Spinal cord (tissue), 10 donors: ENCODE data around the gene DNM2. TPM values are rescaled to one million over a fixed set of nuclear protein-coding genes. Genes with fewer than 3 reads are reported as not detected.

ENCODE experiments used
- DNase-seq, 6 donors: peaks; one replicate each; pipeline versions ENCODE4 v3.0.0 to v3.0.0-alpha.2; 2013 to 2015; ENCODE audit warnings: low spot score in 6 of 6, low read depth in 4 of 6
- H3K27ac ChIP-seq: one replicate; pipeline ENCODE4 v1.5.1; 2013; ENCODE audit warnings: low read depth, low read length, control low read depth
- H3K27me3 ChIP-seq: one replicate; pipeline ENCODE4 v1.6.1; 2013; ENCODE audit warnings: low read length; ENCODE audit not compliant: control insufficient read depth, insufficient read depth
- H3K36me3 ChIP-seq: one replicate; pipeline ENCODE4 v1.6.1; 2013; ENCODE audit warnings: low read length; ENCODE audit not compliant: control insufficient read depth, insufficient read depth
- H3K4me1 ChIP-seq: one replicate; pipeline ENCODE4 v1.6.1; 2013; ENCODE audit warnings: low read length; ENCODE audit not compliant: control insufficient read depth, insufficient read depth
- H3K4me3 ChIP-seq: one replicate; pipeline ENCODE4 v1.5.1; 2013; ENCODE audit warnings: low read depth, low read length, control low read depth
- H3K9me3 ChIP-seq: one replicate; pipeline ENCODE4 v1.6.1; 2013; ENCODE audit warnings: low read length; ENCODE audit not compliant: control insufficient read depth, insufficient read depth
- WGBS: methylation state at CpG from one replicate; pipeline ENCODE4 v1.1.5; 2013; ENCODE audit warnings: missing lambda C conversion rate; ENCODE audit not compliant: insufficient coverage; 5-methylcytosine and 5-hydroxymethylcytosine counted together
- polyA plus RNA-seq, 2 donors: library from polyadenylated mRNA; unstranded; fragments of 120-200 nt; gene quantifications; one replicate each; pipeline ENCODE4 v1.2.1, GENCODE V29; 2013; ENCODE audit not compliant: insufficient read length in 2 of 2
- total RNA-seq, 2 donors: library from RNA; depleted of rRNA in 1 of 2; stranded (reverse); fragments of 120-200 nt in 1 of 2; fragments of >200 nt in 1 of 2; gene quantifications; one replicate each; pipeline versions ENCODE4 v1.2.3 to v1.2.4, GENCODE V29; 2013 to 2014
- donor health status: healthy.

The DNM2 gene
- total and polyA plus RNA-seq, 4 donors: 59.2 to 111 (median 85.0) TPM

DNA sequence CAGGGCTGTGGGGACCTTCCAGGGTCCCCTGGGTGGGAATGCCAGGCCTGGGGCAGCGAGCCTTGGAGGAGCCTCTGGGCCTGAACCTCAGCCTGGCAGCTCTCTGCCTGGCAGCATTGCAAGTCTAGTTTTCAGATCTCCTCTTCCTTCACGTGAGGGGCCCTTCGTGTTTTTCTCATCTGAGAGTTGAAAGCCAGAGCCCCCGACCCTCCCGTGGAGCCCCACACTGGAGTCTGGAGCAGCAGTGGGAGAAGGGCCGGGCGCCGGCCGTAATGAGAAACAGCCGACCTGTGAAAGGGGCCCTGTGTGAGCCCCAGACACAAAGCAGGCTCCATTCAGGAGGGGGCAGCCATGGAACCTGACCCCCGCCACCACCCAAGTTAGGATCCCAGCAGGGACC is 98.8 kb downstream of the DNM2 start:
- DNase-seq: no peak
- Histone ChIP-seq H3K9me3 (no peaks in the 10 kb centered on the region), H3K36me3 (peaks cover 96% of the 10 kb centered on the region), H3K27me3 (no peaks in the 10 kb centered on the region), H3K27ac (peak overlapping the region; percentile 82), H3K4me1 (peaks cover 11% of the 10 kb centered on the region), H3K4me3 (peak overlapping the region; percentile 48)
- 79% methylated on average over 11 of the region's 11 CpGs for WGBS

GRCh38 chr19:10817291-10818038 is 99.6 kb downstream of the DNM2 start:
- H3K36me3 ChIP-seq: peaks cover 96% of the 10 kb centered on the region
- H3K9me3 ChIP-seq: no peaks in the 10 kb centered on the region
- H3K27me3 ChIP-seq: no peaks in the 10 kb centered on the region
- peak in 1 of 6 donors; percentile 67 for DNase-seq
- H3K4me3 ChIP-seq: peak overlapping the region; percentile 48
- peak overlapping the region; percentile 82 for H3K27ac ChIP-seq
- 81% methylated on average over 42 of the region's 42 CpGs for WGBS
- H3K4me1 ChIP-seq: peaks cover 11% of the 10 kb centered on the region

- H3K4me3 ChIP-seq: no peak overlapping the region
- peaks cover 11% of the 10 kb centered on the region for H3K4me1 ChIP-seq
- H3K27me3 ChIP-seq: no peaks in the 10 kb centered on the region
- peak overlapping the region; percentile 81 for H3K27ac ChIP-seq
- H3K36me3 ChIP-seq: peaks cover 95% of the 10 kb centered on the region
- H3K9me3 ChIP-seq: no peaks in the 10 kb centered on the region
- WGBS: 93% methylated on average over 17 of the region's 19 CpGs
- DNase-seq: no peak
These were observed 100.6 kb downstream of the DNM2 start for GRCh38 chr19:10818301-10819123.

DNA sequence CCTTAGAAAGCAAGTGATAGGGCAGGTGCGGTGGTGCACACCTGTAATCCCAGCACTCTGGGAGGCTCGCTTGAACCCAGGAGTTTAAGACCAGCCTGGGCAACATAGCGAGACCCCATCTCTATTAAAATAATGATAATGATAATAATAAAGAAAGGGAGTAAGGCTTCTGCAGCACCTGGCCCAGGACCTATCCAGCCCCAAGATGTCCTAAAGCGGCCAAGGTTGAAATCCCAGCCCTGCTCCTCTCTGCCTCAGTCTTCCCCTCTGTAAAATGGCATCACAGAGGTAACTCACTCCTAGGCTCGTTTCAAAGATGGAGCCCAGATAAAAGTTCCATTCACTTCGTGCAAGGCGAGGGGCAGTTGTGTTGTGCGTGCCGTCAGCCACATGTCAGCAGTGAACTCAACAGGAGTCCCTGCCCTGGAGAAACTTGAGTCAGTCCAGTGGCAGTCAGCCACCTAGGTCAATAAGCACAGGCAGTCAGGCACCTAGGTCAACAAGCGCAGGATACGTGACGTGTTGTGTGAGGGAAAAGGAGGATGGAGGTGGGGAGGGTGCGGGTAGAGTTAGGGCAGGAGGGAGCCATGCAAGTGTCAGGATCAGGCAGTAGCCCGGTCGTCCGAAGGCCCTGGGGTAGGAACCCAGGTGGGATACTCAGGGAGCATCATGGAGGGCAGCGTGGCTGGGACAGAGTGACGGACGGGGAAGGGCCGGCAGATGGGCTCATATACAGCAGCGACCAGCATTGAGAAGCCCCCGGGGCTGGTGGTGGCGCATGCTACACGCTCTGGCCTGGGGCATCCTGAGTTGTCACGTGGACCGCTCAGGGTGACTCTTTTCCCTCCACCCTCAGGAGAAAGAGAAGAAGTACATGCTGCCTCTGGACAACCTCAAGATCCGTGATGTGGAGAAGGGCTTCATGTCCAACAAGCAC is 101.5 kb downstream of the DNM2 start:
- Histone ChIP-seq H3K27me3 (no peaks in the 10 kb centered on the region), H3K9me3 (no peaks in the 10 kb centered on the region), H3K27ac (no peak overlapping the region), H3K4me3 (no peak overlapping the region), H3K36me3 (peaks cover 95% of the 10 kb centered on the region), H3K4me1 (peaks cover 11% of the 10 kb centered on the region)
- WGBS: 95% methylated on average over 24 of the region's 27 CpGs
- no peak for DNase-seq

DNA sequence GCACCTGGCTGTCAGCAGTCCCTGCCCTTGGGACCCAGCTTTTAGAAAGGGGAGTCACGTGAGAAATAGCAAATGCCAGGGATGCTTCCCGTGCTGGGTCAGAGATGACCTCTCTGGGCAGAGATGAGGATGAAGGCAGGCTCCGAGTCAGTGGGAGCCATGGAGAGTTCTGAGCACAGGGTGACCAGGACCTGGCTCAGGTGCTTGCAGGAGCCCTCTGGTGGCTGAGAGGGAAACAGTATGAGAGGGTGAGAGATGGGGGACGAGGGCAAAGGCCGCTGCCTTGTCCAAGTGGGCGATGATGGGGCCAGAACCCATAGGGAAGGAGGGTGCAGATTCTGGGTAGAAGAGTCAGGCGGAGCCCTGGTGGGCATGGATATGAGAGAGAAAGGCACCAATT is 102.3 kb downstream of the DNM2 start:
- H3K9me3 ChIP-seq: no peaks in the 10 kb centered on the region
- no peaks in the 10 kb centered on the region for H3K27me3 ChIP-seq
- H3K36me3 ChIP-seq: peaks cover 98% of the 10 kb centered on the region
- H3K4me3 ChIP-seq: no peak overlapping the region
- peaks cover 11% of the 10 kb centered on the region for H3K4me1 ChIP-seq
- no peak overlapping the region for H3K27ac ChIP-seq
- no peak for DNase-seq
- 93% methylated on average over 7 of the region's 7 CpGs for WGBS

GRCh38 chr19:10823690-10824089 is 105.8 kb downstream of the DNM2 start:
- Histone ChIP-seq H3K27ac (no peak overlapping the region), H3K27me3 (no peaks in the 10 kb centered on the region), H3K4me1 (no peaks in the 10 kb centered on the region), H3K36me3 (peaks cover 91% of the 10 kb centered on the region), H3K4me3 (no peak overlapping the region), H3K9me3 (no peaks in the 10 kb centered on the region)
- no peak for DNase-seq
- 98% methylated on average over 12 of the region's 12 CpGs for WGBS

- peaks cover 92% of the 10 kb centered on the region for H3K36me3 ChIP-seq
- no peaks in the 10 kb centered on the region for H3K27me3 ChIP-seq
- H3K27ac ChIP-seq: no peak overlapping the region
- no peaks in the 10 kb centered on the region for H3K4me1 ChIP-seq
- H3K4me3 ChIP-seq: no peak overlapping the region
- no peak for DNase-seq
- no peaks in the 10 kb centered on the region for H3K9me3 ChIP-seq
- WGBS: 91% methylated on average over 6 of the region's 7 CpGs
These were observed 108.4 kb downstream of the DNM2 start for GRCh38 chr19:10826231-10826630.

DNA sequence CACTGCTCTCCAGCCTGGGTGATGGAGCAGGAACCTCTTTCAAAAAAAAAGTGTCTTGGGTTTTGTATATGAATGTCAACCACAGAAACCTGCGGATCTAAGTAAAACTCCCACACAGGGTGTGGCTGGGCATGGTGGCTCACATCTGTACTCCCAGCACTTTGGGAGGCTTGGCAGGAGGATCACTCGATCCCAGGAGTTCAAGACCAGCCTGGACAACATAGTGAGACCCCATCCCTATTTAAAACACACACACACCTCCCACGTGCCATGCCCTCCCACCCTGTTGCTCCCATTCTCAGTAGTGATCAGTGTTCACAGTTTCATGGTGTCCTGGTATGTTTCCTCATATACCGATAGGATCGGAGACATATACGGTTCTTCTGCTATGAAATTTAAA is 109.0 kb downstream of the DNM2 start:
- no peak for DNase-seq
- 100% methylated on average over 3 of the region's 6 CpGs for WGBS
- no peak overlapping the region for H3K27ac ChIP-seq
- no peak overlapping the region for H3K4me3 ChIP-seq
- no peaks in the 10 kb centered on the region for H3K27me3 ChIP-seq
- peaks cover 92% of the 10 kb centered on the region for H3K36me3 ChIP-seq
- no peaks in the 10 kb centered on the region for H3K4me1 ChIP-seq
- H3K9me3 ChIP-seq: no peaks in the 10 kb centered on the region
